NCI-H187 (cell line): ENCODE data around the gene NAA20.
A peak's percentile ranks its signal among the peaks of the same experiment; 100 is the strongest.

Experiments
- DNase-seq, 2 experiments: peaks; one replicate each; lab custom pipeline; 2025; lab: John Stamatoyannopoulos, UW

The NAA20 gene, protein sequence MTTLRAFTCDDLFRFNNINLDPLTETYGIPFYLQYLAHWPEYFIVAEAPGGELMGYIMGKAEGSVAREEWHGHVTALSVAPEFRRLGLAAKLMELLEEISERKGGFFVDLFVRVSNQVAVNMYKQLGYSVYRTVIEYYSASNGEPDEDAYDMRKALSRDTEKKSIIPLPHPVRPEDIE

DNA sequence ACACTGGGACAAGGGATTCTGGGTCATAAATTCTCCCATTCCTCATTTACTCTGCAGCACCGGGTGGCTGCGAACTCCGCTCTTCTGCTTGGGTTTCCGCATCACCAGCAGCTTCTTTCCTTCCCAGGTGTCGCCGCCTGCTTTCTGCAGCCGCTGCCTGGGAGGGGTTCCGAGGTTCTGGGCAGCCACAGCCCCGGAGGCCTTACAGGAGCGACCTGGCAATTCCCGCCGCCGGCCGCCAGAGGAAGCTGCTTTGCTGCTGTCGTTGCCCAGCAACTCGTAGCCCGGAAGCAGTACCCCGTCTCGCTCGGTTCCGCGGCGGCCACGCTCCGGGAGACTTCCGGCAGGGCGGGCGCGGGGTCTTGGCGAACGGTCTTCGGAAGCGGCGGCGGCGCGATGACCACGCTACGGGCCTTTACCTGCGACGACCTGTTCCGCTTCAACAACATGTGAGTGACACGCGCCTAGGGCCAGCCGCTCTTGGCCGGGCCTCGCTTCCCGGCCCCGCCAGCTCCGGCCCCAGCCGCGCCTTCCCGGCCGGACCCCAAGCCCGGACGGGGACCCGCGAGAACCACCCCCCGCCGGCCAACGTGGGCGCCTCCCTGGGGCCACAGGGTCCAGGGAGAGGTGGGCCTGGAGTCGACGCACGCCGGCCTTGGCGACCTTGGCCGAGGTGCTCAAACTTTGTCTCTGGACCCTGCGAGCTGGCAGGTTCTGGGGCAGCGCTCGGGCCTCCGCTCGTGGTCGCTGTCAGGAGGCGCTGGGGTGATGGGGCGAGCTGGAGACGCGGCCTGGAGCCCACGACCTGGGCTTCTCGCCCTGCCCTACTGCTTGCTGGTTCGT lies at the start of gene NAA20:
NAA20 (plus strand) TSS at position 362 of the 843 bp plus-strand sequence; CDS start at position 397, 35 bp downstream.
- DNase-seq, result peak; percentile 51 to 67

DNA sequence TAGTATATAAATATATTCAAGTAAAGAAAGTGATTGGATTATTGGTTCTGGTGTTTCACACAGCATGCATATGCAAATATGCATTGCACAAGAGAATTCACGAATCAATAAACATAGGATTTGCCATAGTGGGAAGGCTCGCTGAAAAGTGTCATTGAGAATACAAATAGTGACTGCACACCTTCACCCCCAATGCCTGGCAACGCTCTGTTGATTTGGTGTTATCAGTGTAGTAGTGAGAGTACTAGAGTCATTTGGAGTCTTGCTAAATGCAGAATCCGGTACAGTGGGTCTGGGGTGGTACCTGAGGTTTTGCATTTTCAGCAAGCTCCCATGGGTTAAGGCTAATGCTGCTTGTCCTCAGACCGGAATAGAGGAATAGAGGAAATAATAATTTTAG lies 49.7 kb upstream of the NAA20 start:
- DNase-seq, result no peak

DNA sequence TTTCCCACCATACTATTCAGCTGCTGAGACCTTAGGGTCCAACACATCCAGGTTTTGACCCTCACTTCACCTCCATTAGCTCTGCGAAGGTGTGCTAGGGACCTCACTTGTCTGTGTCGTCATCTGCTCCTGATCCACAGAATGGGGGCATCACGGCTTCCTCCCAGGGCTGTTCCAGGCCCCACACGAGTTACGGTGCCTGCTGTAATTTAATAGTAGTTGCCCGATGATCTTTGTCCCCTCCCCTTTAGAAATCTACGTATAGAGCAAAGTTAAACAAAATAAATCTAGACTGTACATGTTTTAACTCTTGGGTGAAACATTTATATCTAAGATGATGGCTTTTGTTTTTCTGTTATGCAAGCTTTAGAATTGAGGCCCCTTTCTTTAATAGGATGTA lies 49.1 kb upstream of the NAA20 start:
- no peak for DNase-seq

DNA sequence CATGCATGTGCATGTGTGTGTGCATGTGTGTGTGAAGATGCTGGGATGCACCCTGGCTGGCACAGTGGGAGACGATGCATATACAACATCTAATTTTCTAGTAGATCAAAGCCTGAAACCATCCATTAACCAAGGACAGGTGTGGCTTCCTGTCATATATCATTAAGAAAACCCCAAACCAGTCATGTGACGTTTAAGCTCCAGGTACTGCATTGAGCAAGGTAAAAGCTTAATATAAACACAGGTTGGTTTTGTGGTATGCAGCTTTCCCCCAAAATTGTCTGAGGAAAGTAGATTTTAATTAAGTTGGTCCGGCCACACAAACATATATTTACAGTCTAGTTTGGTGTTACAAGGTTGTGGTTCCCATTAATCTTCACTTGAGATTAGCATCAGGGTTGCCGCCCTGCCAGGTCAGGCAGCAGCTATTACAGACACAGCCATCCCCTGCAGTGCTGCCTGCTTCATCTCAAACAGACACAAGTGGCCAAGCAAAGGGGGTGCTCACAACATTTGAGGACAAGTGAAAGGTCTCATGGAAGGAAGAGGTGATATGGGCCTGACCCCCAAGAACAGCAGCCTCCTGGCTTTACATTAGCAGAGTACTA lies 48.6 kb upstream of the NAA20 start:
- DNase-seq, result no peak

DNA sequence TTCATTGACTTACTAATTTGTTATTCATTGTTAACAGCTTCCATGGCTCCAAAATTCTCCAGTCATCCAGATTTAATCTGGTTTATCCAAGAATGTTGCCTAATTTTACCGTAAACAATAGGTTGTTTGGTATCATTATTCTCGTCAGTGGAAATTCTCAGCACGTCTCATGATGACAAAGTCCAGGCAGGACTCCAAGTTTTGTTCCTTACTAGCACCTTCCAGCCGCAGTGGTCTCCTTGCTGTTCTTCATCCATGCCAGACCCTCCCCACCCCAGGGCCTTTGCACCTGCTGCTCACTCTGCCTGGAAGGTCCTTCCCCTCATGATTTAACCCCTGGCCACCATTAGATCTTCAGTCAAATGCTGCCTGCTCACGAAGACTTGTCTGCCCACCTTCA lies 48.1 kb upstream of the NAA20 start:
- no peak for DNase-seq

DNA sequence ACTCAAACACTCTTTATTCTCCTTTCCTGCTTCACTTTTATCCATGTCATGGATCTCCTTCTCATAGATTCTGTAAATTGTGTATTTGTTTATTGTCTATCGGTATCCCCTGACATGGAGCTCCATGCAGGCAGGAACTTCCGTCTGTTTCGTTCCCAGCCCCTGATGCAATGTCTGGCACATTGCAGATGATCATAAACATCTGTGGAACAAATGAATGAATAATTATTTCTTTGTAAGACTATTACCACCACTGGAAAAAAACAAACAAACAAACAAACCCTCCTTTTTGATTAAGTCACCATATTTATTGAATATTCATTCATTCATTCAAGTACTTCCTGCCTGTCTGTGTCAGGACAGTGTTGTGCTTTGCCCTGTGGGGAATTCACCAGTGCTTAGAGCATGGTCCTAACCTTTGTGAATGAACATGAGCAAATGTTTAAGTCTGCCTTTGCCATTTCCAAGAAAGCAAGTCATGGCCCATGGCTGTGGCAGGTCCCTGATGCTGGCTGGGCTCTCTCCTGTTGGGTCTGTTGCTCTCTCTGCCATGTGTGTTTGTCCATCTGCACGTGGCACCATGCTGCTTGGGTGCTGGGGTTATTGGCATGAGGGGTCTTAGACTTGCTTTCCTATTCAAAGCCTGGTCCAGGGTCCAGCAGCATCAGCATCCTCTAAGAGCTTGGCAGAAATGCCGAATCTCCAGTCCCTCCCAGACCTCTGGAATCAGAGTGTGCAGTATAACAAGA lies 47.5 kb upstream of the NAA20 start:
- DNase-seq, result no peak

DNA sequence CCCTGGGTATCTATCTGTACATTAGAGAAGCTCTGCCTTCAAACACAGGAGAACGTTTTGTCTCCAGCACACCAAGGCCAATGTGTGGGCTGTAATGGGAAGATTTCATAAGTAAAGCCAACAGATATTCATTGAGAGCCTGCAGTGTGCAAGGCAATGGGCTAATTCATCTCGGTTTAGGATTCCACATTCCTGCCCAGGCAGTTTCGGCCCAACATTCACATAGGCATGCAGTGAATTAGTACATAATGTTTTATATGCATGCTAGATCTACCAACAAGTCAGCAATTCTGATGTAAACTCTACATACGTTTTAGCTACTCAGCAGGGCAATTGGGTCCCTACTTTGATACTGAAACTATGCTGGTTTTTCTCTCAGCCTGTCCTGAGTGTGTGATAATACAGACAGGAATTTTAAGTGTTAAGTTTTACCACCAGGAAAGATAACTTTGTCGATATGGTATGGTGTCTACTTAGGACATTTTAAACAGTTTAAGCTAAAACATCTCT lies 46.9 kb upstream of the NAA20 start:
- no peak for DNase-seq

DNA sequence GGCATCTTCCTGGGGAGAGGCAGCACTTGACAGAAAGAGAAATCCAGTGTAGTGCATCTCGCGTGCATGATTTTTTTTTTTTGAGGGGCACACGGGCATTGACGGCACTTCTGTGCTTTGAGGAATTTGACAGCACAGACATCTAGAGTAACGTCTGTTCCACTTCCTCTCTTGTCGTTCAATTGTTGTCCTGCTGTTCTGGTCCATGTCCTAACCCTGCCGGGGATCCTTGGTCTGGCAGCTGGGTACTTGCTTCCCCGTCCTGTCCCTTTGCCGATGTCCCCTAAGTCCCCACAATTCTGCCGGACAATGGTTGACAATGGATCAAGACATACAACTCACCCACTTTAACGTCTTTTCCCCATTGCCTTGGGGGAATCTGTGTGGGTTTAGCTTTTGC lies 46.0 kb upstream of the NAA20 start:
- DNase-seq, result no peak

DNA sequence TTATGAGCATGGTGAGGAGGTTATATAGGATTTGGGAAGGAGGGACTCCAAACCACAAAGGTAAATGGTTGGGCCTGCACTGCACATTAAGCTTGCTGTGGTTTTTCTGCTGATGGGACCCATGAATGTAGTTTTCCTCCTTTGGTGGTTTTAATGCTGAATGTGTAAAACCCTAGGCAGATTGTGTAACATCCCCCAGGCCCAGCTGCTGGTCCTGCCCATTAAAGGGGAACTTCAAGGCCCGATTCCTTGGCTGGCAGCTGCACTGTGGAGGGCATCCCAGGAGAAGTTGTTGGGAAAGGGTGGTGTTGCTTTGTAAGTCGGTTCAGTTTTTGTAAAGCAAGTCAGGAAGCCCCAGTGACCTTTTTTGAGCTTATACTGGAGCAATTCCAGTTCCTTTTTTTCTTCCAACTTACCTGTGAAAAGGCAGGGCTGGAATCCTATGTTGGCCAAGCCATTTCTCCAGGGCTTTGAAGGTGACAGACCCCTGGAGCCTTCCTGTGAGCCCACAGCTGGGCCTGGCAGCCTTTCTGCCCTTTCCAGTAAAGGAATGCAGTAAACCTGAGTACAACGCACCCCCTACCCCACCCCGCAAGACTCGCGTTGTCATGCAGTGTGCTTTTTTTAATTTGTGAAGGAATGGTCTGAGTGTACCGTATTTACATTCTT lies 43.1 kb upstream of the NAA20 start:
- no peak for DNase-seq

DNA sequence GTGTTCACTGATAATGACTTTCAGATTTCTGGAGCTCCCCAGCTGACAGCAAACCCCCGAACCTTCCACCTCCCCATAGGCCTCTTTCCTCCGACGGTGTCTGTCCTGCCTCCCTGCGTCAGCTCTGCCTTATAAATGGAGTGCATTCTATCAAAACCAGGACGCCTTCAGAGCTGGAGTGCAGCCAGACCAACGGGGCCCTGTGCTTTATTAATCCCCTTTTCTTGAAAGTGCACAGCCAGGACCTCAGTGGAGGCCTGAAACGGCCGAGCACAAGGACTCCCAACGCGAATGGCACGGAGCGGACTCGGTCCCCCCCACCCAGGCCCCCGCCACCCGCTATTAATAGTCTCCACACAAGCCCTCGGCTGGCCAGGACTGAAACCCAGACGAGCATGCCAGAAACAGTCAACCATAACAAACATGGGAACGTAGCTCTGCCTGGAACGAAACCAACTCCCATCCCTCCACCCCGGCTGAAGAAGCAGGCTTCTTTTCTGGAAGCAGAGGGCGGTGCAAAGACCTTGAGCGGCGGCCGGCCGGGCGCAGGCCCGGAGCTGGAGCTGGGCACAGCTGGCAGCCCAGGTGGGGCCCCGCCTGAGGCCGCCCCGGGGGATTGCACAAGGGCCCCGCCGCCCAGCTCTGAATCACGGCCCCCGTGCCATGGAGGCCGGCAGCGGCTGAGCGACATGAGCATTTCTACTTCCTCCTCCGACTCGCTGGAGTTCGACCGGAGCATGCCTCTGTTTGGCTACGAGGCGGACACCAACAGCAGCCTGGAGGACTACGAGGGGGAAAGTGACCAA lies 42.3 kb upstream of the NAA20 start:
- DNase-seq, result no peak

DNA sequence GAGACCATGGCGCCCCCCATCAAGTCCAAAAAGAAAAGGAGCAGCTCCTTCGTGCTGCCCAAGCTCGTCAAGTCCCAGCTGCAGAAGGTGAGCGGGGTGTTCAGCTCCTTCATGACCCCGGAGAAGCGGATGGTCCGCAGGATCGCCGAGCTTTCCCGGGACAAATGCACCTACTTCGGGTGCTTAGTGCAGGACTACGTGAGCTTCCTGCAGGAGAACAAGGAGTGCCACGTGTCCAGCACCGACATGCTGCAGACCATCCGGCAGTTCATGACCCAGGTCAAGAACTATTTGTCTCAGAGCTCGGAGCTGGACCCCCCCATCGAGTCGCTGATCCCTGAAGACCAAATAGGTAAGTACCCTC lies 41.7 kb upstream of the NAA20 start:
- DNase-seq, result no peak

DNA sequence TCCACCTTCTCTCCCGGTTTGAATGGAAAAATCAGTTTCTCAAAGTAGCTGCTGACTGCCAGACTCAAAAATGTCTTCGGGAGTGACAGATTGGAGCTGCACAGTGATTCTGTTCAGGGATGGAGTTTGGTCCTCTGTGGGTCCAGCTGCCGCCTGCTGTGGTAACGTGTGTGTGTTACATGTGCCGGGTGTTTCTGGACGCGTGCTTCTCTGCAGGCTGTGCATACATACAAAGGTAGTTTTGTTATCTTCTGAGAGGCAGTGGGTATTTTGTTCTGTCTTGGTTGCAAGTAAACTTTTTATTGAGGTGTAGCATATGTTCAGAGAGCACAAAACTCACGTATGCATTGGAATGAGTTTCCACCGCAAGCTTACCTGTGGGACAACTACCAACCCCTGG lies 41.3 kb upstream of the NAA20 start:
- no peak for DNase-seq

DNA sequence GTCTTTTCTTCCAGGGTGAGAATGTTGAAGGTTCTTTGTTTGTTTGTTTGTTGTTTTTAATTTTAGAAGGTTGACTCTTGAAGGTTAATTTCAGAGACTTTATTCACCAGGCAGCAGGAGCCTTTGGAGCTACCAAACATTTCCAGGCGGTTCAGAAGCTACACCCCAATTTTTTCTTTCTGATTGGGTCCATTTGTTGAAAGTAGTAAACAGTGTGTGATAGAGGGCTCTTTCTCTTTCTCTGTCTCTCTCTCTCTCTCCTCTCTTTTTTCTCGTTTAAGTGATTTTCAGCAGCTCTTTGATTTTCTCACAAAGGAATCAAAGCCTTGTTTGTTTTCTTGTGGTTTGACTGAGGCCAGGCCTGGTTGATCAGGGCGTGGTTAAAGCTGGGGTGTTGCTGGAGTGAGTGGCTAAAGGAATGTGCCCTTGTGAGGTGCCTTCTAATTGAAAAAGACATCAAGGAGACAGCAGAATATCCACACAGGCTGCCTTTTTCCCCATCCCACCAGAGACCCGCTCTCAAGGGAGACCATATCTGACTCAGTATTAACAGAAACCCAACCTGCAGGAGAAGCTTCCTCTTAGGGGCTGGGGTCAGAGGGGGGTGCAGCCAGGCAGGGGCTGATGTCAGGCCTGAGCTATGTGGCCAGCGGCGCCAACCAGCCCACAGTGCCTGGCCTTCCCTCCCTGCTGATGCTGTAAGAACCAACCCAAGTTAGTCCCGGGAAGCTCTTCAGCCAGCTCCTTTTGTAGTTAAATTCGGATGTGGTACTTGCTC lies 40.4 kb upstream of the NAA20 start:
- no peak for DNase-seq

DNA sequence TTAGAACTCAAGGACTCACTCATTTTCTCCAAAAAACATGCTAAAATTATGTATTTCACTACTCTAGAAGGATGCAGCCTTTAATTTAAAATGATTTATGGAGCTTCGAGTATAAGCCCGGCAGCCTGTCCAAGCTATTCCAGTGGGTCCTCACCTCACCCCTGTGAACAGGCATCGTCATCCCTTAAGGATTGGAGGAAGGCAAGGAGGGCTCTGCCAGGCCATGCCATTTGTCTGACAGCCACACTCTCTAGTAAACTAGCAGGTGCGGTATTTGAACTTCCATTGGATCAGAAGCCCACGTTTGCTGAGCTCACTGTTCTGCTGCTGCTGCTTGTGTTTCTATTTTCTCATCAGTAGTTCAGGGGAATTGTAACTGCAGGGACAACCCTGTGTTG lies 39.8 kb upstream of the NAA20 start:
- DNase-seq, result no peak

DNA sequence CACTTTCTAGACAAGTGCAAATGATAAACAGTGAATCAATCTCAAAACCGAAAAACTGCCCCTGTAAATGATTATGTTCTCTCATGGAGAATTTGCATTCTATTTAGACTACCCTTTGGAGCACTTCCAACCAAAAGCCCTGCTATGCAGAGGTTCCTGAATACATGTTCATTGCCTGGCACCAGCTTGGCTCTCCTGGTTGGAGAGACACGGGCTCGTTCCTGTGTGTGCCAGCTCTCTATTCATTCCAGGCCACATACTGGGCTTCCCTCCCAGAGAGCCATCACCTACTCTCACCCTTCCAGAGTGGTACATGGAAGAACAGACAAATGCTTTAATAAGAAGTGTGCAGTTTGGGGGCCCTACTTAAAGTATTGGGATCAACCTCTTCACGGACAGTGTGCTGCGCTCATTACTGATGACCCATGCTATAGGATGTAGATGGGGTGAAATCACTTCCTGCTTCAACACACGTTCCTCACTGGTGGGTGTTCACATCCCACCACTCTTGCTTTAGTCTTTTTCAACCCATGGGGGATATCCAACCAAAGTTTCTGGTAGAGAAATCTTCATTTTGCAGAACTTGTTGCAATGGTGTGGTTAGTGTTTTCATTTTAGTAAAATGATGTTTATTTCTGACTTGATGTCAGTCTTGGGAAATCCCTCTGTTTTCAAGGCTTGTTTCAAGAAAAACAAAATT lies 38.5 kb upstream of the NAA20 start:
- DNase-seq, result no peak

DNA sequence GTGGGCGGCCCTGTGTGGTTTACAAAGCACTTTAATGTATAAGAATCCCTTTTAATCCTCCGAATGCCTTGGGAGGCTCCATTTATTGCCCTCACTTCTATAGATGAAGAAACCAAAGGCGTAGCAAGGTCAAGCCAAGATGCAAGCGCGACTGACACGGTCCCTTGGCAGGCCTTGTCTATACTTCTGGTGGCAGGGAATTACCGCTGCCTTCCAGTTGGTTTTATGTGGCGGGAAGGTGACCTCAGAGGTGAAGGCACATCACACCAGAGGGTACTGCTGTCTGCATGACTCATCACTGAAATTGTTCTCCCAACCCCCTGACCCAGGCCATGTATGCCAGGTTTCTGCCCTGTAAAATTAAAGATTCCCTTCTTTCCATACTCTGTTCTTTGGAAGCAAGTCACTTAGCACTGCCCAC lies 36.1 kb upstream of the NAA20 start:
- no peak for DNase-seq

DNA sequence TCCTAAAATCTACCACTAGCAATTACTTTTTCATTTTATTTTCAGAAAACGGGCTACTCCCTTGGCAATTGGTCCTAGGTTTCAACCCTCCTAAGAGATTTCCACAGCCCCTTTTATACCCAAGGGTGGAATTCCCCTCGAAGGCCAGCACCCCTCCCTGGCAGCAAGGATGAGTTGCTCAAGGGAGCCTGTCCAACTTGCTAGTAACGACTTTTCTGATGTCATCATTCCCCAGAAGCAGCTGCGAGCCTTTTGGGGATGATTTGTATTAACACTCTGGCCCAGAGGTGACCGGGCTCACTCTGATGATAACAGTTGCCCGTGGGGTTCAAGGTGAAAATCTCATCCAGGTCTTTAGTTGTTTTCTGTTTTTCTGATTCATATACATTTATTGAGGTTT lies 30.7 kb upstream of the NAA20 start:
- DNase-seq, result no peak

DNA sequence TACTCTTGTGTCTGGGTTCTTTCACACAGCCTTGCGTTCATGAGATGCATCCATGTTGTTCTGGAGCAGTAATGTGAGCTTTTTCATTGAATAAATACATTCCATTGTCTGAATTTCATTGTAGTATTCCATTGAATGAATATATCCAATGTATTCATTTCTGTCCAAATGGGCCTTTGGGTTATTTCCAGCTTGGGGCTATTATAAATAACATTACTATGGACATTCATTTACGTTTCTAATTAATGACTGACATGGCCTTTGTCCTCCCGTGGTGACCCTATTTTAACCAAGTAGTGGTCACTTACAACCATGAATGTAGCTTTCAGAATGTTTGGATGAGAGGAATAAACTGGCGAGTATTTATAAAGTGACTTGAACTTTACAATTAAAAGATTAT lies 30.1 kb upstream of the NAA20 start:
- no peak for DNase-seq

DNA sequence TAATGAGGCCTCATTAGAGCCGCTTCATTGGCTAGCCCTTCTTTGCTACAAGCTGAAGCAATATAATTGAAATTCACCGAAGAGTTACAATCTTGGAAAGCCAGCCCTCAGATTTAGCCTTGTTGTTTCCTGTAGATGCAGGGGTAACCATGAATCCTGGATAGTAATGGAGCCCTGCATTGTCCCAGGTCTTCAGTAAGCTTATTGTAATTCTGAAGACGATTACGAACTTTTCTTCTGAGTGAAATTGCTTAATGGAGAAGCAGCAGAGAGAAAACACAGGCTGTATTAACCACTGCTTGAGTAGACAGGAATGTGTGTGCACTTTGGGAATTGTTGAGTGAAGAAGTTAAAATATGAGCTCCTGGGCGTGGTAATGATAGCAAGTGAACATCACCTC lies 26.3 kb upstream of the NAA20 start:
- no peak for DNase-seq

DNA sequence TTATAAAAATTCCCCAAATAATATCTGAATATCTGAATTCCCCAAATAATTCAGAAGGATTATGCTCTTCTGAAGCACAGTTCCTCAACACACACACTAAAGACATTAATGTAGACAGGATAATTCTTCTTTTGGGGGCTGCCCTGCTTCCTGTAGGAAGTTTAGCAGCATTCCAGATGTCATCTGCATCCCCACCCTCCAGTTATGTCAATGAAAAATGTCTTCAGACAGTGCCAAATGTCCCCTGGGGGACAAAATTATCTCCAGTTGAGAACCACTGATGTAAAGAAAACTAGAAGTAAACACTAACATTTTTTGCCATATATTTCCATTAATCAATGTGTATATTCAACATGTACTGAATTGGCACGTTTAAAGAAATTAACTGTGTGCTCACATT lies 25.9 kb upstream of the NAA20 start:
- no peak for DNase-seq
